ENCODE results near the gene TIMM13.
"Not testable (repeated sequence)": the region's sequence is repeated elsewhere in the genome, so short reads cannot be mapped to it uniquely, and the experiment has no call there.

The TIMM13 gene

DNA sequence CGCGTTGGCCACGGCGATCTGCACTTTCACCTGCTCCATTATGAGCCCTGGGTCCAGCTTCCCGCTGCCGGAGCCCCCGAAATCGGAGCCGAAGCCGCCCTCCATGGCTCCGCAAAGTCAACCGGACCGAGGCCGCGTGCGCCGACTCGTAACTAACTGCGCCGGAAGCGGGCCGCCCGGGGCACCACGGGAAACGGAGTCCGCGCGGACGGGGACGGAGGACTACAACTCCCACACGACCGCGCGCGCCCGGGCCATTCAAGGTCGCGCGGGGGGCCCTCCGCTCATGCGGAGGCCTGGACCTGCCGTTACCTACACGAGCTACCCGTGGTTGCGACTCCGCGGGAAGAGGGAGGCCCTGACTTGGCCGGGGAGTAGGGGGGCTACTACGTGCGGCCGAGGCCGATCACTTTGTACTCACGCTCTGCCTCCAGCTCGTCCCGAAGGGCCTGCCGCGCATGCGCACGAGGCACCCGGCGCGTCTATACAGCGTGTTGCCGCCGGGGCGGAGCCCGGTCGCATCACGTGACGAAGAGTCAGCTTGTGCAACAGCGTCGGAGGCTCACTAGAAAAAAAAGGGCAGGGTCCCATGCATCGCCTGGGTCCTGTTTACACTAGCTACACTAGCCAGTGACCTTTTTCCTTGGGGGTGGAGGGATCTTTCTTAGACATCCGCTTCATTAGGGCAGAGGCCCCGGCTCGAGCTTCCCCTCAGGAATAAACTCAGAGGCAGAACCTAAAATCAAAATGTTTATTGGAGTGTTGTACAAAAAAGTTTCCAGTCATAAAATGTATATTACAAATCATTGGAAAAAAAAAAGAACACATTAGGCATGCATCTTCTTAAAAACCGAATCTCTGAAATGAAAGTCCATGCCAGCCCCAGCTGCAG lies at the start of gene TIMM13:
TSS of gene TIMM13 (minus strand) at position 158 of the 892 bp plus-strand sequence. CDS start at position 105, 53 bp downstream.
- DNase-seq (ENCODE audit: low read depth), result peak; percentile 89

DNA sequence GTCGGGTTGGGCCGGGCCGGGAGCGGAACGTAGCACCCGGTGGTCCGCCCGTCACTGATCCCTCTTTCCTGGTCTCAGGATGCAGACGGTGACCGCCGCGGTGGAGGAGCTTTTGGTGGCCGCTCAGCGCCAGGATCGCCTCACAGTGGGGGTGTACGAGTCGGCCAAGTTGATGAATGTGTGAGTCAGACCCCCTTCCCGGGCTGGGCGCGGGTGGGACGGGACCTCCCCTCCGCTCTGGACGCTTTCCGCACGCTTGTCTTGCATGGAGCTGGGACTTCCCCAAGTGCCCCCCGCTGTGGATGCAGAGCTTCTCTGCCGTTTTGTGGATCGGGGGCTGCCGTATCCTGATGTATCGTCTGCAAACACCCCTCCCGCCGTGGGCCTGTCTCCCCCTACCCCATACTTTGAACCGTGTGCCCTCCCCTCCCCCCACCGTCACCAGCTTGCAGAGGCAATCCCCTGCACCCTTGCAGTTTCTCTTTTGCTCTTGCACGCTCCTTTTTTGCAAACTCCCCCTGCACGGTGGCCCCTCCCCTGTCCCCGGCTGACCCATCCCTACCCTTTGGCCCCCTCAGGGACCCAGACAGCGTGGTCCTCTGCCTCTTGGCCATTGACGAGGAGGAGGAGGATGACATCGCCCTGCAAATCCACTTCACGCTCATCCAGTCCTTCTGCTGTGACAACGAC lies 49.2 kb upstream of the TIMM13 start:
- DNase-seq (ENCODE audit: low read depth), result no peak

DNA sequence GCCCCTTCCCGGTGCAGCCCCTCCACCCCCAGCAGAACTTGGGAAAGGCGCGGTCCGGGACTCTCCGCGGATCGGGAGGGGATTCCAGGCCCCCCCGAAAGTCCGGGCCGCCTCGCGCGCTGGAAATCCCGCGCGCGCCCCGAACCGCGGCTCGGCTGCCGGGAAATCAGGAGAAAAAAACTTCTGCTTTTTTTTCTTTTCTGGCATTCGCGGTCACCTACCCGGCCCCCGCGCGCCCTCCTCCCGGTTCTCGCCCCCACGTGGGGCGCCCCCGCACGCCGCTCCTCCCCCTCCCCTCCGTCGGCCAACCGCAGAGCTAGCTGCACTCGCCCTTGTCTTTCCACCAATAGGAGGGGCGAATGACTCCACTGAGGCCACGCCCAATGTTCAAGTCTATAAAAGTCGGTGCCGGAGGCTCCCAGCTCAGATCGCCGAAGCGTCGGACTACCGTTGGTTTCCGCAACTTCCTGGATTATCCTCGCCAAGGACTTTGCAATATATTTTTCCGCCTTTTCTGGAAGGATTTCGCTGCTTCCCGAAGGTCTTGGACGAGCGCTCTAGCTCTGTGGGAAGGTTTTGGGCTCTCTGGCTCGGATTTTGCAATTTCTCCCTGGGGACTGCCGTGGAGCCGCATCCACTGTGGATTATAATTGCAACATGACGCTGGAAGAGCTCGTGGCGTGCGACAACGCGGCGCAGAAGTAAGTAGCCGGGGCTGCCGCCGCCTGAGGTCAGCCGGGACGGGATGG lies 48.5 kb upstream of the TIMM13 start, which contains the start of gene GADD45B:
TSS of gene GADD45B (plus strand) at position 426 of the 749 bp plus-strand sequence. CDS start at position 658, 232 bp downstream.
- peak; percentile 95 for DNase-seq (ENCODE audit: low read depth)

GRCh38 chr19:2475018-2475701 lies 47.8 kb upstream of the TIMM13 start:
- DNase-seq (ENCODE audit: low read depth), result no peak

GRCh38 chr19:2474232-2475017 lies 47.0 kb upstream of the TIMM13 start:
- DNase-seq (ENCODE audit: low read depth), result peak; percentile 69

DNA sequence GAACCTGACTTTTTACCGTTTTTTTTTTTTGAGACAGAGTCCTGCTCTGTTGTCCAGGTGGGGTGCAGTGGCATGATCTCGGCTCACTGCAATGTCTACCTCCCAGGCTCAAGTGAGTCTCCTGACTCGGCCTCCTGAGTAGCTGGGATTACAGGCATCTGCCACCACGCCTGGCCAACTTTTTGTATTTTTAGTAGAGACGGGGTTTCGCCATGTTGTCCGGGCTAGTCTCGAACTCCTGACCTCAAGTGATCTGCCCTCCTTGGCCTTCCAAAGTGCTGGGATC lies 42.5 kb upstream of the TIMM13 start:
- not testable (repeated sequence) for DNase-seq (ENCODE audit: low read depth)

DNA sequence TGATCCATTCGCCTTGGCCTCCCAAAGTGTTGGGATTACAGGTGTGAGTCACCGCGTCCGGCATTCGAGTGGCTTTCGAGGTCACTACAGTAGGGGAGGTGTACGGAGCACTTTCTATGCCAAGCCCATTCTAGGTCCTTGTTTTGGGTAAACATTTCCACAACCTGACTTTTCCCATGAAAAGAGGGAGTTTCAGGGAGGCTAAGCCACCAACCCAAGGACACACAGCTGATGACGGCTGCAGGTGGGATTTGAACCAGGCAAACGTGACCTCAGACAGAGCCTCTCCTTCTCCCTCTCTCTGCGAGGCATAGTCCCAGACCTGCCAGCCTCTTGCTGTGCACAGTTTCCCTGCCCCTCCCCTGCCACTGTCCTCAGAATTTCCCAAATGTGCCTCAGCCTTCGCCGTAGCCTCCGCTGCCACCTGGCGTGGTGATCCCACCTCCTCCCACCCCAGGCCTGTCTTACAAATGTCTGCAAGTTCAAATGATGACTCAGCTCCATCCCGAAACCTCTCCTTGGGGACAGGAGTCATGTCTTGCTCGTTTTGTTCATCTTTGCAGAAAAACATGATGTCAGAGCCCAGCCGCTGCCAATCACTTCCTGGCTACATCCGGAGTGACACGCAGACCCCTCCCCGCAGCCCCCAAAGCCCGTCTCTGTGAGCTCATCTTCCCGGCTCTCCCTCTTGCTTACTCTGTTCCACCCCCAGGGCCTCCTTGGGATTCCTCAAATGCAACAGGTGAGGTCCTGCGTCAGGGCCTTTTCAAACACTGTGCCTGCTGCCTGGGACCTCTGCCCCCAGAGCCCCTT lies 41.9 kb upstream of the TIMM13 start:
- peak; percentile 86 for DNase-seq (ENCODE audit: low read depth)

DNA sequence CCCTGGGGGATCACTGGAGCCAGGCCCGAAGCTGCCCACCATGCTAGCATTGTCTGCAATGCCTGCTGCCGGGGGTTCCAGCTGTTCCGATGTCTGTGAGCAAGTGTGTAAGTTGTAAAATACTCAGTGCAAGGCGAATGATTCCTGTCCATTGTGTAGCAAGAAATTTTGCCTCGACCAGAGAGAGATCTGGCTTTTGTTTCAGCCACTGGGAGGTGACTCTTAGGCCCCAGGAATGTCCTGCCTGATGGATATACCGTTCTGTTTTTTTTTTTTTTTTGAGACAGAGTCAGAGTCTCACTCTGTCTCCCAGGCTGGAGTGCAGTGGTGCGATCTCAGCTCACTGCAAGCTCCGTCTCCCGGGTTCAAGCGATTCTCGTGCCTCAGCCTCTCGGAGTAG lies 41.2 kb upstream of the TIMM13 start:
- DNase-seq (ENCODE audit: low read depth), result no peak

DNA sequence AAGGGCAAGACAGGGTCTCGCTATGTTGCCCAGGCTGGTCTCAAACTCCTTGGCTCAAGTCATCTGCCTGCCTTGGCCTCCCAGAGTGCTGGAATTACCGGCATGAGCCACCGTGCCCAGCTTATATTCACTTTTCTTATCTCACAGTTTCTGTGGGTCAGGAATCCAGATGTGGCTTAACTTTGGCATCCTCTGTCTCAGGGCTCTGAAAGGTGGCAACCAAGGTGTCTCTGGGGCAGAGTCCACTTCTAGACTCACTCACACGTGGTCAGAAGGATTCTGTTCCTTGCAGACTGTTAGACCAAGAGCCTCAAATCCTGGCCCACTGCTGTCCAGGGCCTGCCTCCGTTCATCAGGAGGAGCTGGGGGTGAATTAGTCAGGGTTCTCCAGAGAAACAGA lies 37.0 kb upstream of the TIMM13 start:
- DNase-seq (ENCODE audit: low read depth), result no peak

DNA sequence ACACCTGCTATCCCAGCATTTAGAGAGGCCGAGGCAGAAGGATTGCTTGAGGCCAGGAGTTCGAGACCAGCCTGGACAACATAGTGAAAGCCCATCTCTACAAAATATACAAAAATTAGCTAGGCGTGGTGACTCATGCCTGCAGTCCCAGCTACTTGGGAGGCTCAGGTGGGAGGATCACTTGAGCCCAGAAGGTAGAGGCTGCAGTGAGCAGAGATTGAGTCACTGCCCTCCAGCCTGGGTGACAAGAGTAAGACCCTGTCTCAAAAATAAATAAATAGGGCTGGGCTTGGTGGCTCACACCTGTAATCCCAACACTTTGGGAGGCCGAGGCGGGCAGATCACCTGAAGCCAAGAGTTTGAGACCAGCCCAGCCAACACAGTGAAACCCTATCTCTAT lies 36.3 kb upstream of the TIMM13 start:
- not testable (repeated sequence) for DNase-seq (ENCODE audit: low read depth)

DNA sequence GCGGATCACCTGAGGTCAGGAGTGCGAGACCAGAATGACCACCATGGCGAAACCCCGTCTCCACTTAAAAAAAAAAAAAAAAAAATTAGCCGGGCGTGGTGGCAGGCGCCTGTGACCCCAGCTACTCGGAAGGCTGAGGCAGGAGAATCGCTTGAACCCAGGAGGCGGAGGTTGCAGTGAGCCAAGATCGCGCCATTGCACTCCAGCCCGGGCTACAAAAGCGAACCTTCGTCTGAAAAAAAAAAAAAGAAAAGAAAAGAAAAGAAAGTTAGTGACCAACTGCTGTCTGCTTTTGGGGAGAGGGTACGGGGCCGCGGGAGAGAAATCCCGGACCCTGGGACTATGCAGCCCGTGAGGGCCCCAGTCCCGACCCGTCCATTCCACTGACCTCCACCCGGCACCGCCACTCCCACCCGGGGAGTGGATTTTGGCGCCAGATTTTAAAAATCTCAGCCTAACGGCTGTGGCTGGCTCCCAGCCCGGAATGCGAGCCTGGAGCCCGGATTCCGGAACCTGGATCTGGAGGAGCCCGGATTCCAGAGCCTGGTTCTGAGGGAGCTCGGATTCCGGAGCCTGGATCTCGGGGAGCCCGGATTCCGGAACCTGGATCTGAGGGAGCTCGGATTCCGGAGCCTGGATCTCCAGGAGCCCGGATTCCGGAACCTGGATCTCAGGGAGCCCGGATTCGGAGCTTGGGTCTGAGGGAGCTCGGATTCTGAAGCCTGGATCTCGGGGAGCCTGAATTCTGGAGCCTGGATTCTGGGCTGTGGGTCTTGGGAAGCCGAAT lies 35.4 kb upstream of the TIMM13 start:
- peak; percentile 98 for DNase-seq (ENCODE audit: low read depth)

GRCh38 chr19:2461751-2462634 lies 34.6 kb upstream of the TIMM13 start:
- no peak for DNase-seq (ENCODE audit: low read depth)

DNA sequence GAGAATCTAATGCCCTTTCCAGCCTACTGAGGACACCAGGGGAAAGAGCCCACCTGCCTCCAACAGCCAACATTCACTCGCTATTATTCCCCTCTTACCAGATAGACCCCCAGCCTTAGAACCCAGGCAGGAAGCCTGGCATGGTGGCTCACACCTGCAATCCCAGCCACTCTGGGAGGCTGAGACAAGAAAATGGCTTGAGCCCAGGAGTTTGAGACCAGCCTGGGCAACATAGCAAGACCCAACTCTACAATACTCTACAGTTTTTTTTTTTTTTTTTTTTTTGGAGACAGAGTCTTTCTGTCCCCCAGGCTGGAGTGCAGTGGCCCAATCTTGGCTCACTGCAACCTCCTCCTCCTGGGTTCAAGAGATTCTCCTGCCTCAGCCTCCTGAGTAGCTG lies 32.9 kb upstream of the TIMM13 start:
- DNase-seq (ENCODE audit: low read depth), result no peak

- DNase-seq (ENCODE audit: low read depth), result not testable (repeated sequence)
Measured at GRCh38 chr19:2458776-2459175, 31.4 kb upstream of the TIMM13 start.

- no peak for DNase-seq (ENCODE audit: low read depth)
Measured at GRCh38 chr19:2458054-2458453, 30.7 kb upstream of the TIMM13 start.

- no peak for DNase-seq (ENCODE audit: low read depth)
Measured at GRCh38 chr19:2457394-2458037, 30.1 kb upstream of the TIMM13 start.

- DNase-seq (ENCODE audit: low read depth), result no peak
Measured at GRCh38 chr19:2455851-2456570, 28.6 kb upstream of the TIMM13 start.
